IMR-90 (cell line): Measurements from ENCODE around the gene C9orf50. TPM values are rescaled to one million over a fixed set of nuclear protein-coding genes. Genes with fewer than 3 reads are reported as not detected.

Source experiments
- ATAC-seq: fragments of 200-7000 bp; cut with Tn5 transposase; 2 replicates; pipeline ENCODE4 v1.9.1; 2020; ENCODE audit warnings: low read depth, mild to moderate bottlenecking, moderate library complexity
- BruUV-seq: library from RNA; stranded (reverse); fragments of 400-500 nt; replicated peaks from 2 replicates; lab custom pipeline; 2021; lab: Mats Ljungman, UMichigan
- CTCF ChIA-PET: fragments of 300-600 bp; formaldehyde crosslinking; extraction: SDS; loops from one replicate; lab custom pipeline; 2021; ENCODE audit warnings: antibody characterized with exemption; lab: Yijun Ruan, JAX
- POLR2A ChIA-PET: fragments of 300-600 bp; sonication (Branson Sonifier 250); formaldehyde crosslinking; loops from one replicate; lab custom pipeline; 2022; ENCODE audit warnings: antibody characterized with exemption; ENCODE audit not compliant: unreplicated experiment; lab: Charles Lee
- DNase-seq: peaks from one replicate; pipeline ENCODE4 v3.0.0; 2013
- H2AFZ ChIP-seq: replicated peaks from 2 replicates; pipeline ENCODE3; 2013; ENCODE audit warnings: low read length, mild to moderate bottlenecking; ENCODE audit not compliant: poor library complexity
- H2AK5ac ChIP-seq: 2 replicates; pipeline ENCODE4 v1.6.1; 2013; ENCODE audit warnings: low read depth, low read length, inconsistent platforms
- H2AK9ac ChIP-seq: replicated peaks from 2 replicates; pipeline ENCODE3; 2013; ENCODE audit warnings: mild to moderate bottlenecking, low read depth, low read length, moderate library complexity; ENCODE audit not compliant: poor library complexity
- H2BK120ac ChIP-seq: 2 replicates; pipeline ENCODE4 v1.6.1; 2013; ENCODE audit warnings: low read depth, low read length, inconsistent platforms
- H2BK15ac ChIP-seq: 3 replicates; pipeline ENCODE4 v1.6.1; 2013; ENCODE audit warnings: low read depth, low read length, inconsistent platforms
- H2BK20ac ChIP-seq: 2 replicates; pipeline ENCODE4 v1.6.1; 2013; ENCODE audit warnings: low read depth, mild to moderate bottlenecking, inconsistent platforms, low read length, moderate library complexity
- H2BK5ac ChIP-seq: 2 replicates; pipeline ENCODE4 v1.6.1; 2013; ENCODE audit warnings: mild to moderate bottlenecking, low read depth, low read length, inconsistent platforms; ENCODE audit not compliant: poor library complexity, severe bottlenecking
- H3K14ac ChIP-seq: replicated peaks from 2 replicates; pipeline ENCODE4 v1.6.1; 2013; ENCODE audit warnings: low read depth, low read length, inconsistent platforms
- H3K18ac ChIP-seq: 2 replicates; pipeline ENCODE4 v1.6.1; 2013; ENCODE audit warnings: low read depth, low read length, control low read depth
- H3K23ac ChIP-seq: 2 replicates; pipeline ENCODE4 v1.6.1; 2013; ENCODE audit warnings: low read depth, low read length, inconsistent platforms
- H3K27ac ChIP-seq: 2 replicates; pipeline ENCODE4 v1.5.1; 2013; ENCODE audit warnings: mild to moderate bottlenecking, control low read depth, low read length; ENCODE audit not compliant: insufficient read depth
- H3K27me3 ChIP-seq: 2 replicates; pipeline ENCODE4 v1.6.1; 2013; ENCODE audit warnings: low read length; ENCODE audit not compliant: control insufficient read depth, insufficient read depth
- H3K36me3 ChIP-seq: 2 replicates; pipeline ENCODE4 v1.6.1; 2013; ENCODE audit warnings: low read length, mixed read lengths; ENCODE audit not compliant: control insufficient read depth, insufficient read depth
- H3K4ac ChIP-seq: 2 replicates; pipeline ENCODE4 v1.6.1; 2013; ENCODE audit warnings: low read depth, low read length, inconsistent platforms
- H3K4me1 ChIP-seq: 2 replicates; pipeline ENCODE4 v1.6.1; 2013; ENCODE audit warnings: low read length, mixed read lengths; ENCODE audit not compliant: control insufficient read depth, insufficient read depth
- H3K4me2 ChIP-seq: 2 replicates; pipeline ENCODE4 v1.6.1; 2013; ENCODE audit warnings: low read depth, mild to moderate bottlenecking, control low read depth, low read length, moderate library complexity
- H3K4me3 ChIP-seq: 2 replicates; pipeline ENCODE4 v1.5.1; 2013; ENCODE audit warnings: low read depth, mild to moderate bottlenecking, control low read depth, low read length, moderate library complexity; ENCODE audit not compliant: insufficient read depth
- H3K56ac ChIP-seq: 2 replicates; pipeline ENCODE4 v1.6.1; 2013; ENCODE audit warnings: low read length, inconsistent platforms; ENCODE audit not compliant: insufficient read depth; ENCODE audit errors: extremely low read depth
- H3K79me1 ChIP-seq, 2 experiments: 2 replicates each; pipeline ENCODE4 v1.6.1; 2013; ENCODE audit warnings: low read length in 2 of 2, inconsistent platforms in 1 of 2, low read depth in 1 of 2
- H3K9ac ChIP-seq: 2 replicates; pipeline ENCODE4 v1.6.1; 2013; ENCODE audit warnings: low read depth, low read length, control low read depth
- H3K9me1 ChIP-seq: 2 replicates; pipeline ENCODE4 v1.6.1; 2013; ENCODE audit warnings: low read length, inconsistent platforms; ENCODE audit not compliant: insufficient read depth
- H3K9me3 ChIP-seq: 2 replicates; pipeline ENCODE4 v1.6.1; 2013; ENCODE audit warnings: low read length; ENCODE audit not compliant: control insufficient read depth, insufficient read depth
- H4K20me1 ChIP-seq: 2 replicates; pipeline ENCODE4 v1.6.1; 2013; ENCODE audit warnings: low read length, inconsistent platforms; ENCODE audit not compliant: insufficient read depth
- H4K5ac ChIP-seq: 2 replicates; pipeline ENCODE4 v1.6.1; 2013; ENCODE audit warnings: mild to moderate bottlenecking, low read depth, low read length, control low read depth
- H4K8ac ChIP-seq, 2 experiments: 2 replicates each; pipeline ENCODE4 v1.6.1; 2013; ENCODE audit warnings: low read depth in 2 of 2, low read length in 2 of 2, control low read depth in 1 of 2, inconsistent platforms in 1 of 2
- H4K91ac ChIP-seq: 2 replicates; pipeline ENCODE4 v1.6.1; 2013; ENCODE audit warnings: low read depth, low read length, inconsistent platforms; ENCODE audit not compliant: insufficient read depth
- BHLHE40 ChIP-seq: fragments of 150-350 bp; IDR thresholded peaks from 2 replicates; pipeline ENCODE4 v1.6.1; 2016; ENCODE audit warnings: mild to moderate bottlenecking, low read depth, low read length
- CHD1 ChIP-seq: IDR thresholded peaks from 2 replicates; pipeline ENCODE4 v1.6.1; 2012; ENCODE audit warnings: low read depth, low read length, improper control_type of control experiment
- FOS ChIP-seq: fragments of 150-350 bp; IDR thresholded peaks from 2 replicates; pipeline ENCODE4 v1.6.1; 2016; ENCODE audit warnings: low read depth, low read length
- MAFK ChIP-seq: IDR thresholded peaks from 2 replicates; pipeline ENCODE4 v1.6.1; 2012; ENCODE audit warnings: low read depth, low read length, improper control_type of control experiment
- MAZ ChIP-seq: IDR thresholded peaks from 2 replicates; pipeline ENCODE4 v1.6.1; 2012; ENCODE audit warnings: low read depth, mild to moderate bottlenecking, low read length, improper control_type of control experiment, moderate library complexity, borderline replicate concordance
- NFE2L2 ChIP-seq: fragments of 150-350 bp; IDR thresholded peaks from 2 replicates; pipeline ENCODE4 v1.6.1; 2016; ENCODE audit warnings: low read depth, mild to moderate bottlenecking, low read length
- RCOR1 ChIP-seq: IDR thresholded peaks from 2 replicates; pipeline ENCODE4 v1.6.1; 2012; ENCODE audit warnings: mild to moderate bottlenecking, low read length, improper control_type of control experiment; ENCODE audit not compliant: insufficient replicate concordance
- RFX5 ChIP-seq: IDR thresholded peaks from 2 replicates; pipeline ENCODE4 v1.8.0; 2012; ENCODE audit warnings: low read depth, mild to moderate bottlenecking, low read length, moderate library complexity
- WGBS, 2 experiments: methylation state at CpG; one replicate each; pipeline versions ENCODE4 v1.1.5 to v1.1.7; 2013; ENCODE audit warnings: missing lambda C conversion rate in 2 of 2; ENCODE audit not compliant: insufficient read length in 1 of 2; ENCODE audit errors: extremely low coverage in 2 of 2; 5-methylcytosine and 5-hydroxymethylcytosine counted together
- dilution Hi-C: fragments of 300-500 bp; cut with HindIII; formaldehyde crosslinking; loops from one replicate; pipeline ENCODE4 v1.14.3; 2018; ENCODE audit warnings: low sequenced_read_pairs; ENCODE audit not compliant: unreplicated experiment
- in situ Hi-C: fragments of 300-500 bp; cut with MboI; formaldehyde crosslinking; loops from 3 replicates; pipeline ENCODE4 v1.14.3; 2019; ENCODE audit warnings: low sequenced_read_pairs, inconsistent platforms, mixed read lengths
- intact Hi-C: fragments of 100-400 bp; cut with micrococcal nuclease; formaldehyde crosslinking; loops from 2 replicates; pipeline ENCODE4 v1.10.0; 2022
- polyA plus RNA-seq, 3 experiments: library from polyadenylated mRNA; depleted of rRNA; stranded (reverse); fragments of >200 nt; gene quantifications; 2 replicates each; pipeline ENCODE4 v1.2.3, GENCODE V29; 2012; ENCODE audit warnings: low replicate concordance in 1 of 3
- total RNA-seq: library from RNA; depleted of rRNA; stranded (reverse); fragments of >200 nt; gene quantifications from 2 replicates; pipeline ENCODE4 v1.2.3, GENCODE V29; 2012
- TF ChIP-seq, protein P1 (sequence below): fragments of 150-350 bp; IDR thresholded peaks from 2 replicates; pipeline ENCODE4 v1.6.1; 2016; ENCODE audit warnings: low read depth, mild to moderate bottlenecking, low read length, moderate library complexity, borderline replicate concordance

The C9orf50 gene
- total and polyA plus RNA-seq, 2 of the 4 experiments (the other 2 are of a cell fraction) = 0.09 TPM; not detected in 1

DNA sequence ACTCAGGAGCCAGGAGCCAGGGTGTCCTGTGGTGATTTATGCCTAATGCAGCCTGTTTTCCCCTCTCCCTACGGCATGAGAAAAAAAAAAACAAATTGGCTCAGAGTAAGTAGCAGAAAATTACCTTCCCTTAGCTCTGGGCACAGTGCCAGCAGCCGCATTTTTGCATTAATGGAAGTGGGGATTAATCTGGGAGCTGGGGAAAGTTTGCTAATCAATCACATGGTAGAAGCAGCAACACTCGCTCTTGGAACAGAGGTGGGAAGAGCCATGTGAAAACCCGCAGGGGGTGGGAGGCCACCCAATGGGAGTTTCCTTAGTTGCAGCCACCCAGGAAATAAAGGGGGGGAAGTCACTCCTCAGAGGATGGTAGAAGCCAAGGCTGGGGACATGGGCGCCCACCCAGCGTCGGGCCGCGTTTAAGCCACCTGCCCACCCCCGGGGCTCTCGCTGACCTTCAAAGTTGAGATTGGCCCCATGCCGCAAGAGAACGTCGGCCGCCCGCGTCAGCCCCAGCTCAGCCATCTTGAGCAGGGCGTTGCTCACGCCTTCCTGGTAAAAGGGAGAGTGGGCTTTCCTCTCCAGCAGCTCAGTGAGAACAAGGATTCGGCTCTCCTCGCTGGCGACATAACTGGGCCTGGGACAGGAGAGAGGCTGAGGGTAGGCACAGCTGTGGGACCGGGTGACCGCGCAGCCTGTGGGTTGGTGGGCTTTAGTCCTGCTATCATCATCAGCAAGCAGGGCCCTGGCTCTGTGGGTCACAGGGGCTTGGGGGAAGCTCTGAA is 19.4 kb upstream of the C9orf50 start (continued):
- TF ChIP-seq MAZ = no peak

DNA sequence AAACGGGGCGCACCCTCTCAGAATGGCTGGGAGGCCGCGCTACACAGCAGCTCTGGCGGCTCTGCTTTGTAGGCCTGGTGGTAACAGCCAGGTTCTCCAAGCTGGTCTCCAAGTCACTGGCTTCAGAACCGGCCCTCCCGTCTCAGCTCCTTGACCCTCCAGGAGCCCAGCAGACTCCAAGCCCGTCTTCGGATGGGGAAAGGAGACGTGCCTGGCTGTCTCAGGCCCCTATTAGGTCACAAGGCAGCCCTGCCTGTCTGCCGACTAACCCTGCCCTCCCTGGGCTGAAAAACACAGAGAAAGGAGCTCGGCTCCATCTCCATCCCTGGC is 18.8 kb upstream of the C9orf50 start:
- H3K14ac ChIP-seq = no peak overlapping the region
- no TSS peak for BruUV-seq
- H4K8ac ChIP-seq = no peak overlapping the region
- DNase-seq (no peak), ATAC-seq (no peak)
- H3K9ac ChIP-seq = no peak overlapping the region
- no peak overlapping the region for H2AK5ac ChIP-seq
- H4K91ac ChIP-seq = no peak overlapping the region
- ChIA-PET POLR2A (no interaction called here), CTCF (interaction anchor here (1.0 to 1.3 kb wide), 3 partner anchors 14 to 508 kb away, joined by 4 to 5 read pairs (median 4); partner anchors contain the start of gene NTMT1)
- H3K27me3 ChIP-seq = no peaks in the 10 kb centered on the region
- H2BK5ac ChIP-seq = no peak overlapping the region
- intact Hi-C loops (no loop called here), dilution Hi-C loops (no loop called here), in situ Hi-C loops (no loop called here)
- peaks cover 7 to 67% of the 10 kb centered on the region in 2 experiments for H3K79me1 ChIP-seq
- TF ChIP-seq FOS = no peak
- no peak for TF ChIP-seq RCOR1
- TF ChIP-seq MAFK = no peak
- TF ChIP-seq, protein P1, sequence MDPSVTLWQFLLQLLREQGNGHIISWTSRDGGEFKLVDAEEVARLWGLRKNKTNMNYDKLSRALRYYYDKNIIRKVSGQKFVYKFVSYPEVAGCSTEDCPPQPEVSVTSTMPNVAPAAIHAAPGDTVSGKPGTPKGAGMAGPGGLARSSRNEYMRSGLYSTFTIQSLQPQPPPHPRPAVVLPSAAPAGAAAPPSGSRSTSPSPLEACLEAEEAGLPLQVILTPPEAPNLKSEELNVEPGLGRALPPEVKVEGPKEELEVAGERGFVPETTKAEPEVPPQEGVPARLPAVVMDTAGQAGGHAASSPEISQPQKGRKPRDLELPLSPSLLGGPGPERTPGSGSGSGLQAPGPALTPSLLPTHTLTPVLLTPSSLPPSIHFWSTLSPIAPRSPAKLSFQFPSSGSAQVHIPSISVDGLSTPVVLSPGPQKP = no peak
- TF ChIP-seq CHD1 = no peak
- no peak for TF ChIP-seq NFE2L2
- TF ChIP-seq BHLHE40 = no peak
- no peak for TF ChIP-seq RFX5
- no peak overlapping the region for H3K23ac ChIP-seq
- no peak overlapping the region for H2AK9ac ChIP-seq
- H3K18ac ChIP-seq = no peak overlapping the region
- no peak overlapping the region for H4K5ac ChIP-seq
- H2BK15ac ChIP-seq = no peak overlapping the region
- H3K27ac ChIP-seq = 0 out of 2 replicates have a peak overlapping the region, but pooled peaks have one; percentile 4
- peaks cover 42% of the 10 kb centered on the region for H3K36me3 ChIP-seq
- H3K9me3 ChIP-seq = no peaks in the 10 kb centered on the region
- no peak overlapping the region for H3K4me2 ChIP-seq
- H3K9me1 ChIP-seq = no peaks in the 10 kb centered on the region
- H3K4me3 ChIP-seq = no peak overlapping the region
- H2BK20ac ChIP-seq = no peak overlapping the region
- peaks cover 15% of the 10 kb centered on the region for H3K4me1 ChIP-seq
- H2BK120ac ChIP-seq = no peak overlapping the region
- 92% methylated on average over 5 of the region's 12 CpGs; no CpG with 5 or more reads in 1 of the 2 experiments for WGBS, 2 experiments
- H4K20me1 ChIP-seq = peaks cover 63% of the 10 kb centered on the region
- H2AFZ ChIP-seq = no peak overlapping the region
- H3K56ac ChIP-seq = 0 out of 2 replicates have a peak overlapping the region, but pooled peaks have one; percentile 6
- H3K4ac ChIP-seq = no peak overlapping the region
